ENCODE data around the gene MFN2.

DNA sequence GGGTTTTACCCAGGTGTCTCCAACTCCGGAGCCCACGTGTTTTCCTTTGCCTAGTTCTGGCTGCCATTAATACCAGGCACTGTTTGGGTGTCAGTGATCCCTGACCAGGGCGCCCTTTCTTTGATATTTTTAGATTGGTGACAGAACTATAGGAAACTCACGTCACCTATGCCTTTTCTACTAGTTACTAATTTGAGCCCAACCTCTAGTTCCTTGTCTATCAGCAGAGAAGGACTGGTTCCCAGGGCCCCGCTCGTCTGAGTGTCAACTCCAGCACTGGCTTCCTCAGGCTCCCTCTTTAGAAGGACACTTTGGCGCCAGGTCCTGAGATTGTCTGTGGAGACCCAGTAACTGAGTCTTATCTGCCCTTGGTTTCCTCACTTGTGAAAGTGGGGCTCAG is 9.4 kb downstream of the MFN2 start:
- TF ChIP-seq, protein P1, sequence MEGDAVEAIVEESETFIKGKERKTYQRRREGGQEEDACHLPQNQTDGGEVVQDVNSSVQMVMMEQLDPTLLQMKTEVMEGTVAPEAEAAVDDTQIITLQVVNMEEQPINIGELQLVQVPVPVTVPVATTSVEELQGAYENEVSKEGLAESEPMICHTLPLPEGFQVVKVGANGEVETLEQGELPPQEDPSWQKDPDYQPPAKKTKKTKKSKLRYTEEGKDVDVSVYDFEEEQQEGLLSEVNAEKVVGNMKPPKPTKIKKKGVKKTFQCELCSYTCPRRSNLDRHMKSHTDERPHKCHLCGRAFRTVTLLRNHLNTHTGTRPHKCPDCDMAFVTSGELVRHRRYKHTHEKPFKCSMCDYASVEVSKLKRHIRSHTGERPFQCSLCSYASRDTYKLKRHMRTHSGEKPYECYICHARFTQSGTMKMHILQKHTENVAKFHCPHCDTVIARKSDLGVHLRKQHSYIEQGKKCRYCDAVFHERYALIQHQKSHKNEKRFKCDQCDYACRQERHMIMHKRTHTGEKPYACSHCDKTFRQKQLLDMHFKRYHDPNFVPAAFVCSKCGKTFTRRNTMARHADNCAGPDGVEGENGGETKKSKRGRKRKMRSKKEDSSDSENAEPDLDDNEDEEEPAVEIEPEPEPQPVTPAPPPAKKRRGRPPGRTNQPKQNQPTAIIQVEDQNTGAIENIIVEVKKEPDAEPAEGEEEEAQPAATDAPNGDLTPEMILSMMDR (IDR thresholded peaks at IDR 0.05): no peak
- TF ChIP-seq POLR2A (IDR thresholded peaks at IDR 0.05): no peak

All from transverse colon (tissue), 3 donors.